ENCODE results near the gene TMEM129.

The TMEM129 gene

GRCh38 chr4:1745165-1745564 lies 24.0 kb upstream of the TMEM129 start:
- no CpG with 5 or more reads among the region's 13 CpGs for WGBS (ENCODE audit: extremely low coverage, insufficient coverage, low lambda C conversion rate)
- H2BK120ac ChIP-seq (ENCODE audit: low read depth, low read length), result no peak overlapping the region
- H3K36me3 ChIP-seq (ENCODE audit: control insufficient read depth, insufficient read depth, low read length), result peaks cover 19% of the 10 kb centered on the region

GRCh38 chr4:1744552-1744951 lies 23.4 kb upstream of the TMEM129 start:
- Histone ChIP-seq H3K4me1 (ENCODE audit: control insufficient read depth, low read depth, low read length) (no peaks in the 10 kb centered on the region), H3K79me1 (ENCODE audit: low read length) (no peaks in the 10 kb centered on the region), H4K5ac (ENCODE audit: low read length) (no peak overlapping the region), H2BK15ac (replicated peaks; ENCODE audit: low read depth) (no peak overlapping the region), H3K4me2 (ENCODE audit: low read length) (no peak overlapping the region), H3K23ac (ENCODE audit: low read length) (no peak overlapping the region), H3K79me2 (ENCODE audit: control insufficient read depth, insufficient read depth, low read length) (no peaks in the 10 kb centered on the region), H3K4me3 (ENCODE audit: low read length) (no peak overlapping the region), H3K18ac (ENCODE audit: low read length) (no peak overlapping the region), H3K9ac (ENCODE audit: low read length) (no peak overlapping the region), H3K56ac (ENCODE audit: low read length) (no peak overlapping the region), H4K8ac (ENCODE audit: low read depth, low read length) (no peak overlapping the region), H2AK5ac (ENCODE audit: low read length) (no peak overlapping the region), H3K27ac (ENCODE audit: low read depth, low read length) (no peak overlapping the region), H3K36me3 (ENCODE audit: control insufficient read depth, insufficient read depth, low read length) (peaks cover 21% of the 10 kb centered on the region), H2BK5ac (ENCODE audit: low read length) (no peak overlapping the region), H3K27me3 (ENCODE audit: insufficient read depth, low read length, poor library complexity) (no peaks in the 10 kb centered on the region), H2BK120ac (ENCODE audit: low read depth, low read length) (no peak overlapping the region), H3K4ac (ENCODE audit: low read depth, low read length) (no peak overlapping the region)
- DNase-seq, result no peak
- no CpG with 5 or more reads among the region's 14 CpGs for WGBS (ENCODE audit: extremely low coverage, insufficient coverage, low lambda C conversion rate)

More at GRCh38 chr4:1745165-1745564, 24.0 kb upstream of the TMEM129 start:
- no peak for DNase-seq
- no peak overlapping the region for H3K9ac ChIP-seq (ENCODE audit: low read length)
- H3K4me3 ChIP-seq (ENCODE audit: low read length), result no peak overlapping the region
- no peak overlapping the region for H3K18ac ChIP-seq (ENCODE audit: low read length)
- H3K56ac ChIP-seq (ENCODE audit: low read length), result no peak overlapping the region
- no peak overlapping the region for H3K27ac ChIP-seq (ENCODE audit: low read depth, low read length)
- H2BK5ac ChIP-seq (ENCODE audit: low read length), result no peak overlapping the region
- H3K4me1 ChIP-seq (ENCODE audit: control insufficient read depth, low read depth, low read length), result no peaks in the 10 kb centered on the region
- no peak overlapping the region for H2AK5ac ChIP-seq (ENCODE audit: low read length)
- H3K4me2 ChIP-seq (ENCODE audit: low read length), result no peak overlapping the region
- H3K27me3 ChIP-seq (ENCODE audit: insufficient read depth, low read length, poor library complexity), result no peaks in the 10 kb centered on the region
- no peaks in the 10 kb centered on the region for H3K79me1 ChIP-seq (ENCODE audit: low read length)
- H2BK15ac ChIP-seq (replicated peaks; ENCODE audit: low read depth), result no peak overlapping the region
- no peak overlapping the region for H3K23ac ChIP-seq (ENCODE audit: low read length)
- H4K8ac ChIP-seq (ENCODE audit: low read depth, low read length), result no peak overlapping the region
- H3K79me2 ChIP-seq (ENCODE audit: control insufficient read depth, insufficient read depth, low read length), result no peaks in the 10 kb centered on the region
- no peak overlapping the region for H3K4ac ChIP-seq (ENCODE audit: low read depth, low read length)
- H4K5ac ChIP-seq (ENCODE audit: low read length), result no peak overlapping the region

- WGBS (ENCODE audit: extremely low coverage, insufficient coverage, low lambda C conversion rate), result no CpG with 5 or more reads among the region's 6 CpGs
Observed at GRCh38 chr4:1743975-1744374, 22.9 kb upstream of the TMEM129 start.

GRCh38 chr4:1743551-1743950 lies 22.4 kb upstream of the TMEM129 start:
- no peak overlapping the region for H3K18ac ChIP-seq (ENCODE audit: low read length)
- no peaks in the 10 kb centered on the region for H3K79me1 ChIP-seq (ENCODE audit: low read length)
- no peak overlapping the region for H2BK15ac ChIP-seq (replicated peaks; ENCODE audit: low read depth)
- no peaks in the 10 kb centered on the region for H3K79me2 ChIP-seq (ENCODE audit: control insufficient read depth, insufficient read depth, low read length)
- H3K27me3 ChIP-seq (ENCODE audit: insufficient read depth, low read length, poor library complexity), result no peaks in the 10 kb centered on the region
- no peak overlapping the region for H2AK5ac ChIP-seq (ENCODE audit: low read length)
- H3K27ac ChIP-seq (ENCODE audit: low read depth, low read length), result no peak overlapping the region
- H2BK120ac ChIP-seq (ENCODE audit: low read depth, low read length), result no peak overlapping the region
- no peak overlapping the region for H4K5ac ChIP-seq (ENCODE audit: low read length)
- WGBS (ENCODE audit: extremely low coverage, insufficient coverage, low lambda C conversion rate), result no CpG with 5 or more reads among the region's 12 CpGs
- H3K4me2 ChIP-seq (ENCODE audit: low read length), result no peak overlapping the region
- no peak overlapping the region for H3K56ac ChIP-seq (ENCODE audit: low read length)
- peaks cover 24% of the 10 kb centered on the region for H3K36me3 ChIP-seq (ENCODE audit: control insufficient read depth, insufficient read depth, low read length)
- H3K23ac ChIP-seq (ENCODE audit: low read length), result no peak overlapping the region
- no peak overlapping the region for H4K8ac ChIP-seq (ENCODE audit: low read depth, low read length)
- no peak overlapping the region for H3K9ac ChIP-seq (ENCODE audit: low read length)
- no peak overlapping the region for H3K4me3 ChIP-seq (ENCODE audit: low read length)
- H2BK5ac ChIP-seq (ENCODE audit: low read length), result no peak overlapping the region
- no peak for DNase-seq
- no peaks in the 10 kb centered on the region for H3K4me1 ChIP-seq (ENCODE audit: control insufficient read depth, low read depth, low read length)
- H3K4ac ChIP-seq (ENCODE audit: low read depth, low read length), result no peak overlapping the region

More at GRCh38 chr4:1743975-1744374, 22.9 kb upstream of the TMEM129 start:
- Histone ChIP-seq H3K23ac (ENCODE audit: low read length) (no peak overlapping the region), H3K36me3 (ENCODE audit: control insufficient read depth, insufficient read depth, low read length) (peaks cover 24% of the 10 kb centered on the region), H3K4me1 (ENCODE audit: control insufficient read depth, low read depth, low read length) (no peaks in the 10 kb centered on the region), H4K8ac (ENCODE audit: low read depth, low read length) (no peak overlapping the region), H2BK5ac (ENCODE audit: low read length) (no peak overlapping the region), H3K79me2 (ENCODE audit: control insufficient read depth, insufficient read depth, low read length) (no peaks in the 10 kb centered on the region), H3K4me2 (ENCODE audit: low read length) (no peak overlapping the region), H2BK15ac (replicated peaks; ENCODE audit: low read depth) (no peak overlapping the region), H2BK120ac (ENCODE audit: low read depth, low read length) (no peak overlapping the region), H4K5ac (ENCODE audit: low read length) (no peak overlapping the region), H3K79me1 (ENCODE audit: low read length) (no peaks in the 10 kb centered on the region), H3K27ac (ENCODE audit: low read depth, low read length) (no peak overlapping the region), H3K56ac (ENCODE audit: low read length) (no peak overlapping the region), H3K4ac (ENCODE audit: low read depth, low read length) (no peak overlapping the region), H2AK5ac (ENCODE audit: low read length) (no peak overlapping the region), H3K18ac (ENCODE audit: low read length) (no peak overlapping the region), H3K27me3 (ENCODE audit: insufficient read depth, low read length, poor library complexity) (no peaks in the 10 kb centered on the region), H3K4me3 (ENCODE audit: low read length) (no peak overlapping the region), H3K9ac (ENCODE audit: low read length) (no peak overlapping the region)
- no peak for DNase-seq

GRCh38 chr4:1741208-1741607 lies 20.1 kb upstream of the TMEM129 start:
- H2AK5ac ChIP-seq (ENCODE audit: low read length), result no peak overlapping the region
- H3K36me3 ChIP-seq (ENCODE audit: control insufficient read depth, insufficient read depth, low read length), result peaks cover 43% of the 10 kb centered on the region
- no CpG with 5 or more reads among the region's 17 CpGs for WGBS (ENCODE audit: extremely low coverage, insufficient coverage, low lambda C conversion rate)
- H4K5ac ChIP-seq (ENCODE audit: low read length), result no peak overlapping the region
- H3K23ac ChIP-seq (ENCODE audit: low read length), result no peak overlapping the region
- H3K27ac ChIP-seq (ENCODE audit: low read depth, low read length), result no peak overlapping the region
- no peak overlapping the region for H3K4me3 ChIP-seq (ENCODE audit: low read length)
- no peak overlapping the region for H3K18ac ChIP-seq (ENCODE audit: low read length)
- no peak overlapping the region for H4K8ac ChIP-seq (ENCODE audit: low read depth, low read length)
- no peak overlapping the region for H2BK15ac ChIP-seq (replicated peaks; ENCODE audit: low read depth)
- no peaks in the 10 kb centered on the region for H3K79me2 ChIP-seq (ENCODE audit: control insufficient read depth, insufficient read depth, low read length)
- H2BK5ac ChIP-seq (ENCODE audit: low read length), result no peak overlapping the region
- H3K4me1 ChIP-seq (ENCODE audit: control insufficient read depth, low read depth, low read length), result no peaks in the 10 kb centered on the region
- no peak overlapping the region for H3K9ac ChIP-seq (ENCODE audit: low read length)
- no peak overlapping the region for H3K4me2 ChIP-seq (ENCODE audit: low read length)
- no peaks in the 10 kb centered on the region for H3K27me3 ChIP-seq (ENCODE audit: insufficient read depth, low read length, poor library complexity)
- H3K56ac ChIP-seq (ENCODE audit: low read length), result no peak overlapping the region
- no peak for DNase-seq
- no peaks in the 10 kb centered on the region for H3K79me1 ChIP-seq (ENCODE audit: low read length)
- H3K4ac ChIP-seq (ENCODE audit: low read depth, low read length), result no peak overlapping the region
- H2BK120ac ChIP-seq (ENCODE audit: low read depth, low read length), result no peak overlapping the region

- H2AK5ac ChIP-seq (ENCODE audit: low read length), result no peak overlapping the region
- H3K36me3 ChIP-seq (ENCODE audit: control insufficient read depth, insufficient read depth, low read length), result peaks cover 48% of the 10 kb centered on the region
- no peak overlapping the region for H3K9ac ChIP-seq (ENCODE audit: low read length)
- no peak overlapping the region for H2BK5ac ChIP-seq (ENCODE audit: low read length)
- H2BK15ac ChIP-seq (replicated peaks; ENCODE audit: low read depth), result no peak overlapping the region
- H3K27ac ChIP-seq (ENCODE audit: low read depth, low read length), result no peak overlapping the region
- H3K56ac ChIP-seq (ENCODE audit: low read length), result no peak overlapping the region
- H4K5ac ChIP-seq (ENCODE audit: low read length), result no peak overlapping the region
- no peak for DNase-seq
- no peak overlapping the region for H3K4ac ChIP-seq (ENCODE audit: low read depth, low read length)
- no peaks in the 10 kb centered on the region for H3K79me2 ChIP-seq (ENCODE audit: control insufficient read depth, insufficient read depth, low read length)
- H4K8ac ChIP-seq (ENCODE audit: low read depth, low read length), result no peak overlapping the region
- no CpG with 5 or more reads among the region's 22 CpGs for WGBS (ENCODE audit: extremely low coverage, insufficient coverage, low lambda C conversion rate)
- H2BK120ac ChIP-seq (ENCODE audit: low read depth, low read length), result no peak overlapping the region
- no peak overlapping the region for H3K4me3 ChIP-seq (ENCODE audit: low read length)
- H3K27me3 ChIP-seq (ENCODE audit: insufficient read depth, low read length, poor library complexity), result no peaks in the 10 kb centered on the region
- no peak overlapping the region for H3K18ac ChIP-seq (ENCODE audit: low read length)
- H3K79me1 ChIP-seq (ENCODE audit: low read length), result no peaks in the 10 kb centered on the region
- H3K23ac ChIP-seq (ENCODE audit: low read length), result no peak overlapping the region
- no peaks in the 10 kb centered on the region for H3K4me1 ChIP-seq (ENCODE audit: control insufficient read depth, low read depth, low read length)
- no peak overlapping the region for H3K4me2 ChIP-seq (ENCODE audit: low read length)
Observed at GRCh38 chr4:1740021-1740545, 19.0 kb upstream of the TMEM129 start.

Data from mesendoderm (in vitro differentiated cells).